HCT116 (cell line): ENCODE measurements around the gene ACSS1. TPM values are rescaled to one million over a fixed set of nuclear protein-coding genes. Genes with fewer than 3 reads are reported as not detected.

Experiments
- ELF1 ChIP-seq: IDR thresholded peaks from 2 replicates; pipeline ENCODE4 v1.6.1; 2012; ENCODE audit warnings: low read depth, borderline replicate concordance
- EZH2 ChIP-seq: fragments of 200-600 bp; sonication (generic); IDR thresholded peaks from 2 replicates; pipeline ENCODE4 v1.6.1; 2017; ENCODE audit warnings: antibody characterized with exemption, mixed run types
- REST ChIP-seq: IDR thresholded peaks from 2 replicates; pipeline ENCODE4 v1.6.1; 2012; ENCODE audit warnings: low read depth
- total RNA-seq: library from RNA; stranded (reverse); gene quantifications from one replicate; pipeline ENCODE4 v1.2.1, GENCODE V29; 2021; ENCODE audit not compliant: unreplicated experiment
- TF ChIP-seq, protein P1 (sequence below), 3 experiments: fragments of 200-600 bp in 1 of 3; sonication (generic) in 1 of 3; IDR thresholded peaks in 2 of 3; conservative IDR thresholded peaks in 1 of 3; 2 replicates each; pipeline ENCODE4 v1.5.1; 2012 to 2017; ENCODE audit warnings: low read depth in 2 of 3, low read length in 2 of 3, antibody characterized with exemption in 1 of 3, borderline replicate concordance in 1 of 3, control low read depth in 1 of 3, mild to moderate bottlenecking in 1 of 3, mixed read lengths in 1 of 3, mixed run types in 1 of 3, moderate library complexity in 1 of 3; ENCODE audit not compliant: insufficient read depth in 1 of 3
- TF ChIP-seq, protein P2 (sequence below): IDR thresholded peaks from 2 replicates; pipeline ENCODE4 v1.6.1; 2012

The ACSS1 gene
- total RNA-seq, 1 experiment from 2014 or later, result 0.27 TPM

GRCh38 chr20:25013478-25014380 is 44.2 kb downstream of the ACSS1 start (continued):
- TF ChIP-seq REST, result no peak
- TF ChIP-seq, protein P1, sequence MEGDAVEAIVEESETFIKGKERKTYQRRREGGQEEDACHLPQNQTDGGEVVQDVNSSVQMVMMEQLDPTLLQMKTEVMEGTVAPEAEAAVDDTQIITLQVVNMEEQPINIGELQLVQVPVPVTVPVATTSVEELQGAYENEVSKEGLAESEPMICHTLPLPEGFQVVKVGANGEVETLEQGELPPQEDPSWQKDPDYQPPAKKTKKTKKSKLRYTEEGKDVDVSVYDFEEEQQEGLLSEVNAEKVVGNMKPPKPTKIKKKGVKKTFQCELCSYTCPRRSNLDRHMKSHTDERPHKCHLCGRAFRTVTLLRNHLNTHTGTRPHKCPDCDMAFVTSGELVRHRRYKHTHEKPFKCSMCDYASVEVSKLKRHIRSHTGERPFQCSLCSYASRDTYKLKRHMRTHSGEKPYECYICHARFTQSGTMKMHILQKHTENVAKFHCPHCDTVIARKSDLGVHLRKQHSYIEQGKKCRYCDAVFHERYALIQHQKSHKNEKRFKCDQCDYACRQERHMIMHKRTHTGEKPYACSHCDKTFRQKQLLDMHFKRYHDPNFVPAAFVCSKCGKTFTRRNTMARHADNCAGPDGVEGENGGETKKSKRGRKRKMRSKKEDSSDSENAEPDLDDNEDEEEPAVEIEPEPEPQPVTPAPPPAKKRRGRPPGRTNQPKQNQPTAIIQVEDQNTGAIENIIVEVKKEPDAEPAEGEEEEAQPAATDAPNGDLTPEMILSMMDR (IDR thresholded peaks at IDR 0.05 in 2 of 3, conservative IDR thresholded peaks at IDR 0.05 in 1 of 3; ENCODE audit: borderline replicate concordance in 1 of 3, insufficient read depth in 1 of 3, low read depth in 2 of 3, low read length in 2 of 3), result no peak
- no peak for TF ChIP-seq ELF1
- TF ChIP-seq EZH2, result no peak
- TF ChIP-seq, protein P2, sequence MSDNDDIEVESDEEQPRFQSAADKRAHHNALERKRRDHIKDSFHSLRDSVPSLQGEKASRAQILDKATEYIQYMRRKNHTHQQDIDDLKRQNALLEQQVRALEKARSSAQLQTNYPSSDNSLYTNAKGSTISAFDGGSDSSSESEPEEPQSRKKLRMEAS, result no peak
